ENCODE measurements around the gene FAH.

The FAH gene

DNA sequence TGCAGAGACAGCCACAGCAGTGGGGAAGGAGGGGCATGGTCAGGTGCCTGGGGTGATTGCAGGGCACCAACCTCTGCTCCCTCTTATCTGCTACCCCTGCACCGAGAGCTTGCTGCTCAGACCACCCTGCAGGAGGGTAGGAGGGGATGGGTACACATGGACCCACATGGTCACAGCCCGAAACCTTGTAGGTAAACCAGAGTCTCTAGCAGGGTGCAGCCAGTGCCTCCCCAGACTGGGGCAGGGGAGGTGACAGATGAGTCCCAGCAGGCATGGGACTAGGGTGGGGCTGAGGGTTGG is 49.2 kb downstream of the FAH start:
- no peak for DNase-seq

DNA sequence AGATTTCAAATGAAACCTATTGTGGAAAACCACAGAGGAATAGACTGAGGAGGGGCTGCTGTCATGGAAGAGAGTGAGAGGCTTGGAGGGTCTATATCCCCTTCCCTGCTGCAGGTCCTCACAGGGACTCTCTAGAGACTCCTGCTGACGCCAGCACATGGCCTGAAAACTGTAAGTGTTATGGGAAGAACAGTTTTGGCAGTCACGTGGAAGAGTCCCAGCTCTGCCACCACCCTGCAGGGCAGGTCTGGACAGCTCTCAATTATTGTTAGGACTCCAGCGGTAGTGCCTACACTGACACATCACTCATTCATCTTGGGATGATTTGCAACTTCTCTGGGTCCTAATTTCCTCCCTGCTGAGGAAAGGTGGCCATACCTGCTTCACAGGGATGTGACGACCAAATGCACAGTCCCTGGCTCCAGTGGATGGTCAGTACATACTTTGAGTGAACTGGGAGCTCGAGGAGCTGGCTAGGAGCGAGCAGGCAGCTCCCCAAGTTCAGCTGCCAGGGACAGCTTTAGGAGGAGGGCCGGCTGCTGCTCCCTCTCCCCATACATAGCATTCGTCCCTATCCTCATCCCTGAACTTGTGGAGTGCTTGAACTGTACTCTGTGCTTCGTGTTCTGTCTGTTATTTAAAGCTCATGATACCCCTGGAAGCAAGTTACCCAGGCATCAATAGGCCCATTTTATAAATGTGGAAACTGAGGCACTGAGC is 50.0 kb downstream of the FAH start:
- DNase-seq = no peak

DNA sequence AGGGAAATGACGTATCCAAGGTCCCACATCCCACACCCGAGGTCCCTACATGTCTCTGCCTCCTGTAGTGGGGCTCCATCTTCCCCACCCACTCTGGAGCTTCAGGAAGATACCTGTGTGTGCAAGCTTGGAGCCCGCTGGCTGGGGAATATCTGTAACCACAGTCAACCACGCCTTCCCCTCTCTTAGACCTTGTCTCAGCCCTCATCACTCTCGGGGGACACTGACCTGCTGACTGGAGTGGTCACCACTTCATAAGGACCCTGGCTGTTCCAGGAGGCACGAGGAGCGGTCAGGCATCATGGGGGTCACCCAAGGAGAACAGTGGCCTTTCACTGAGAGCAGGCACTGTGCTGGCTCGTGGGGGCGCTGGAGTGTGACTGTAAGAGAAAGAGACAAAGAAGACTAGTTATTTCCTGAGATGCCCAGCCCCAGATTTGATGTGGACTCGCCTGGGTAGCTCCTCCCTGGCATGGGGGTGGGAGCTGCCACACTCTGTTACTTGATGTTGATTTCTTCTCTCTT is 50.6 kb downstream of the FAH start:
- DNase-seq = no peak

DNA sequence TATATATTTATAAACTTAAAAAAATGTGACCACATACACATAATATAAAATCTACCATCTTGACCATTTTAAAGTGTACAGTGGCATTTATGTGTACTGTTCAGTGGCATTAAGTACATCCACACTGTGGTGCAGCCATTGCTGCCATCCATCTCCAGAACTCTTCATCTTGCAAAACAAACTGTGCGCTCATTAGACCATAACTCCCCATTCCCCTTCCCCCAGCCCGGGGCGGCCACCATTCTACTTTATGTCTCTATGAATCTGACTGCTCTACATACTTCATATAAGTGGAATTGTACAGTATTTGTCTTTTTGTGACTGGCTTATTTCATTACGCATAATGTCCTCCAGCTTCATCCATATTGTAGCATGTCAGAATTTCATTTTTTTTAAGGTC is 51.4 kb downstream of the FAH start:
- no peak for DNase-seq

DNA sequence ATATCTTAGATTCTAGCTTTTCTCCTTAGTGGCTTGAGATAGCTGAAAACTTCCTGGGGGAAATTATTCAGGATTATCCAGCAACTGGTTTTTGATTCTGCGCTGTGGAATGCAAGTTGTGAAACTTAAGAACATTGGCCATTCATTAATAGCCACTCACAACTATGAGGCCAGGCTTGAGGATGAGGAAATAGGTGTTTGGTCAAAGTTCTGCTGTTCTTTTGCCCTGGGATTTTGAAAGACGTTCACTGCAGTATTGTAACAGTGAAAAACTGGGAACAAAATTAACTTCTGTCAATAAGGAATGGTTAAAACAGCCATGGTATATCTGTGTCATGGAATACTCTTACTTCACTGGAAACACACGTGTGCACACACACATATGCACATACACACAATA is 55.1 kb downstream of the FAH start:
- DNase-seq = no peak

DNA sequence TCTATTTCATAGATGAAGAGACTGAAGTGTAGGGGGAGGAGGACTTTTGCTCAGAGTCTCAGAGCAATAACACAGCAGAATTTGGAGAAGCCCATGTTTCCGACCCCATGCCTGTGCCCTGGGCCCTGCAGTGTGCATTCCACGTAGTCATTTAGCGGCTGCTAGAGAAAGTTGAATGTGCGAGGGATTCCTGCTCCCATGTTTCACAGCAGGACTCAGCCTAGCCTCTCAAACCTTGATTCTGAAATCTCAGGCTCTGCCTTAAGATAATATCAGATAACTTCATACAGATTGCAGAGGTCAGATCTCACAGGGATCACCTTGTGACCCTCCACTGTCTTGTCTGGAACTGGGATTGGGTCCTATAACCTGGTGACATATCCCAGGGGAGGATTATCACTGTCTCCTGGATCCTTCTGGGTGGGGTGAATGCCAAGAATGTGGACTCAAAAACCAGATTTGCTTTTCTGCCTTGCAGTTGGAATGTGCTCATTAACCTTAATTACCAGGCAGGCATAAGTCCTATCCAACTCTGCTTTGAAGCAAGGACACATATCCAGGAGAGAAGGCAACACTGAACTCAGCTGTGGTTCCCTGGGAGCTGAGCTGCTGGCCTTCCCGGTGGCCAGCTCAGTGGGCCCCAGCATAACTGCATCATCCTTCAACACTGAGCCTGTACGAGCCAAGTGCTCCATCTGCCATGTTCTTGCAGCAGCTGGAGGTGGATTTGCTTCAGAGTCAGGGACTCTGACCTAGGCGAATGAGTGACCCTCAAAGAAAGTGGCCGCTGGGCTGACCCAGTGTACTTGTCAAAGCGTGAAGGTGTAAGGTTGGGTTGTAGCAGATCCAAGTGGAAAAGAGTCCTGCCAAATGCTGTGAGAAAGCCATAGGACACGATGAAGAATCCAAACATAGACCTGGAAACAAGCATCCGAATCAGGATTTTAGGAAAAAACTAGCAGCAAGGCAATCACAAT is 56.2 kb downstream of the FAH start:
- DNase-seq = no peak

DNA sequence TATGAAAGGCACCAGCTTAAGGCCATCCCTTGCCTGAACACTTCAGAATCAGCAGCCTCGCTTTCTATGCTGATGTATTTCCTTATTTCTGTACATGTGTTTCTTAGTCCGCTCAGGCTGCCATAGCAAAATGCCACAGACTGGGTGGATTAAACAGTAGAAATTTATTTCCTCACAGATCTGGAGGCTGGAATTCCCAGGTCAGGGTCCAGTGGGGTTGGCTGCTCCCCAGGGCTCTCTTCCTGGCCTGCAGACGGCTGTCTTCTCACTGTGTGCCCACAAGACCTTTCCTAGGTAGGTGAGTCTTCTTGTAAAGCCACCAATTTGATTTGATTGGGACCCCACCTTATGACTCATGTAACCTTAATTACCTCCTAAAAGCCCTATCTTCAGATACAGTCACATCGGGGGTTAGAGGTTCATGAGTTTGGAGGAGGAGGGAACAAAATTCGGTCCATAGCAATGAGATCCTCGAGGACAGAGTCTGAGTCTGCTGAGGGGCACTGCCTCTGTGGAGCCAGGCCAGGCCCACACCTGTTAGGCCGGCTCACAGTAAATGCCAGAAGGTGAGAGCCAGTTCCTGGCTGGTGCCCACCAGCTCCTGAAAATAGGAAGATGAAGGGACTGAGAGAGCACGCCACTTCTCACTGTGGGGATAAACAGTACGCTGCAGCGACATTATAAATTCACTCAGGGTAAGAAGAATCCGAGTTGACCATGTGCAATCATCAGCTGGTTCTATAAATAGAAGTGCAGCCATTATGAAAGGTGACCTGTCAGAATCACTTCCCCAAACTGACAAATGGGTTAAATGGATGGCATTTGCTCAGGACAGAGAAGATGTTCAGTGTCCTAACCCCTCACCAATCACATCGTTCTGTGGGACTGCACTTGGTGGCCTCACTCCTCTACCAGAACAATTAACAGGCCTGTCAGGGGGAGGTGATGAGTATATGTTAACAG is 58.1 kb downstream of the FAH start:
- DNase-seq = no peak

DNA sequence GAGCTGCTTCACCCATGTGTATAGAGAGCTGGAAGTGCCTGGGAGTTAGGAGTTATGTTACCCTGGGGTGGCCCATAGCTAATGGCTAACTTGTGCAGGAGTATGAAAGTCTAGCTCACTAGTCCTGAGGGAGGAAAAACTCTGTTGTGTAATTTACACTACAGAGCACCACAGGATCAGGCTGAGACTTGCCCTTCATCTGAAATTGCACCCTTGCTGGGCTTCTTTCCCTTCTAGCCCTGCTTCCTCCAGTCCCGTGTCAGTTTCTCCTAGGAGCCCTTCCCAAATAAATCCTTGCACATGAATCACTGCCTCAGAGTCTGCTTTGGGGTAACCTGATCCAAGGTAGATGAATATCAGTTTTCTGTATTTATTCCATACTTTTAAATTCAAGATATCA is 59.2 kb downstream of the FAH start:
- no peak for DNase-seq

DNA sequence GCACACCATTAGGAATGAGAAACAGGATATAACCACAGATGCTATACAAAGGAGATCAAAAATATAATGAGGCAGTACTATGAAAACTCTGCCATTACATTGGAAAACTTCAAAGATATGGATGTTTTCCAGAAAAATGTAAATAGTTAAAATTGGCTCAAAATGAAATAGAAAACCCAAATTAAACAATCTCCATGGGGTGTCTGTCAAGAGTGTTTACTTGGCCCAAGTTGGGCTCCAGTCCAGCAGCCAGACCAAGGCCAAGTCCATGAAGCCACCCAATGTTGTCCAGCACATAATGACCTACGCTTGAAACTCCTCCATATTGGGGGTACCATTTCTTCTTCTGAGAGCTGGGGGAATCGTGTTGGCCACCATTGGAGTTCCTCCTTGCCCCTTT is 62.1 kb downstream of the FAH start:
- no peak for DNase-seq

DNA sequence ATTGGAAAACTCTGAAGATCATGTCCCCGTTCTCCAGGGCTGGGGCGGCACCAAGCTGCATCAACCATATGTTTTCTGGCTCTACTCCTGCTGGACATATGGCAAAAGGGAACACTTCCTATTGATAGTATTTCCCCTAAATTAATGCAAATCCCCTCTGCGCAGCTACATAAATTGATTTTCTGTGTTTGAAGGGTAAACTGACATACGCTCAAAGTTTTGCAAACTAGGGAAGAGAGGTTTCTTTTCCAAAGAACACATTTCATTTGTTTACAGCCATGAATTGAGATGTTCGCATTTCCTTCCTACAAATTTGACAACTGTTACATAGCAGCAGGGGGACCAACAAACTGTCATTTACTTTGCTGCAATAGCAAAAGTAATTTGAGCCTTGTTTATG is 63.3 kb downstream of the FAH start:
- DNase-seq = no peak

DNA sequence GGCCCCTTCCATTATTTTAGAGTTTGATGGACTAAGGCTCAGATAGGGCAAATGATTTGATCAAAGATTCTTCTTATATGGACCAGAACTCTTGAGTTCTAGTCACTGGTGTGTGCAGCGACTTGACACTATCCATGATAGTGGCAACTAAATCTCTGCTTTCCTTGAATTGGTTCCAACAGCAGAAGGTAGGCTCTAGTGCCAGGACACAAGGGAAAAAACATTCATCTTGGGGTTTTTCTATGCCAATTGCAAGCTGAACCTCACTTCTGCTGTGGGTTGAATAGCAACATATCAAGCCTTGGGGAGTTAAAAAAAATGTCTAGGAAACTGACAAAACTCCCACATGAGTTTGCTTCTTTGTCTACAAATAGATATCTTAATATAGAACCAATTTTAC is 64.1 kb downstream of the FAH start:
- no peak for DNase-seq

DNA sequence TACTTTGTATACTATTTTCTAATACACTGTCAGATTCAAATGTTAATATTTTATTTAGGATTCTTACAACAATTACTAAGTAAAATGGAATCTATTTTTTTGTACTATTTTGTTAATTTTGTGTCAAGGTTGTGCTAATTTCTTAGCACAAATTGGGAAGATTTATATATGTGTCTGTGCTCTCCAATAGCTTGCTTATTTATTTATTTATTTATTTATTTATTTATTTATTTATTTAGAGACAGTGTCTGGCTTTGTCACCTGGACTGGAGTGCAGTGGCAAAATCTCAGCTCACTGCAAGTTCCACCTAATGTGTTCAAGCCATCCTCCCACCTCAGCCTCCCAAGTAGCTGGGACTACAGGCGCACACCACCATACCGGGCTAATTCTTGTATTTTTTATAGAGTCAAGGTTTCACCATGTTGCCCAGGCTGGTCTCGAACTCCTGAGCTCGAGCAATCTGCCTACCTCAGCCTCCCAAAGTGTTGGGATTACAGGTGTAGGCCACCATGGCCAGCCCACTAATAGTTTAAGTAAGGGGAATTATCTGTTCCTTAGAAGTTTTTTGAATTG is 64.6 kb downstream of the FAH start:
- DNase-seq = no peak

DNA sequence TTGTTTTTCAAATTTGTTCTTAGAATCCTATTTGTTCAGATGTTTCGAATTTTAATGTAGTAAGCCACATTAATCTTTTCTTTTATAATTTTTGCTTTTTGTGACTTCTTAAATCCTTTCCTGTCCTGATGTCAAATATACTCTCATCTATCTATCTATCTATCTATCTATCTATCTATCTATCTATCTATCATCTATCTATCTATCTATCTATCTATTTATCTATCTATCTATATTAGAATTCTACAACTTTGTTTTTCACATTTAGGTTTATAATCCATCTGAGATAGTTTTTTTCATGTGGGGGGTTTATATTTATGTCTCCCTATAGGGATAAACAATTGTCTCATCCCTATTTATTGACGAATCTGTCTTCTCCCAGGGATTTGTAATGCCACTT is 67.2 kb downstream of the FAH start:
- DNase-seq = no peak

DNA sequence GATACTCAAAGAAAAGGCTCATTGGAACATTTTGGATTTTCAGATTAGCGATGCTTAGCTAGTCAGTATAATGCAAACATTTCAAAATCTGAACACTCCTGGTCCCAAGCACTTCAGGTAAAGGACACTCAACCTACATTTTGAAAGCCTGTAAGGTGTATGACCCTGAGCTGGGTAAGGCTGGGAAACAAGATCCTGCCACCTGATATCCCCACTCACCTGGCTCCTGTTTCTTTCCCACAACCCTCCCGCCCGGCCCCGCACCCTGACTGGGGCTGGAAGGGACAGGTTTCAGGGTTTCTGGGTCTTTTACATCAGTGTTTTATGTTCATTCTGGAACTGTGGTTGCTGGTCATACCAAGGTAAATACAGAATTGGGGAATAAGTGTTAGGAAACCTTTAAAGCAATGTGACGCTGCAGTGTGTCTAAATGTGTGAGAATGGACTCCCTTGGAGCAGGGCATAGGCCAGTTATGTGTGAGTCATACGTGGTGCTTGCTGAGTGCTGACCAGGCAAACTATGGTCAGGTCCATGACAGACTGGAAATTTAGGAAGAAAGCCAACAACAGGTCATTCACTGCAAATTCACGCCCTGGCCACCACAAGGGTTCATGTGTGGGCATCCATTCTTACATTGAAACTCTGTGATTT is 76.3 kb downstream of the FAH start:
- DNase-seq = no peak

DNA sequence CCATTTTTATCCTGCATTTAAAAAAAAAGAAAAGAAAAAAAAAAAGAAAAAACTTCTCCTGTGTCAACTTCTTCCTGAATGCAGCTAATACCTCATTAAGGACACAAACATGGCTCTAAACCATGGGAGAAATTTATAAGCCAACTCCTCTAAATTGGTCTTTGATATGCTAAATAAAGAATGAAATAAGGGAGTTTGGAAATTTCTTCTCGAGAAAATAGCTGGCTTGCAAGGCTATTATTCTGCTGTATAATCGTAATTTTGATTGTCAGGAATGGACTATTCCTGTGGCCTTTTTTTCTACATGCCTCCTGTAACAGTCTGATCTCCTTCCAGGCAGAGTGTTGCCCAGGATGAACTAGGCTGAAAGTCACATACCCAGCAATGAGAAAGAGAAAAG is 78.6 kb downstream of the FAH start:
- no peak for DNase-seq

DNA sequence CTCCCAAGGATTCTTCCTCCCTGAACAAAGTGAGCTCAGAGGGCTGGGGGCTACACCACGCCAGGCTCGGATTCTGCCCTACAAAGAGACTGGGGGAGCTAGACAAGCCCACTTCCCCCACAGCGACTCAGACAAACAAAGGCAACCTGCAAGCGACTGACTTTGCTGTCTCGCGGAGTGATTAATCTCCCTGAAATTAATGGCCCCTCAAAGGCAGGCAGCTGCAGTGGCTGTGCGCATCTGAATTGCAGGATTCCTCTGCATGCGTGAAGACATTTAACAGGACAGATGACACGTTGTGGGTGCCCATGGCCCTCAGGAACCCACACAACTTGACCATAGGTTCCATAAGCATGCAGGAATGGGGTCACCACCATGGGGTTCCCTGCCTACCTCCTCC is 80.8 kb downstream of the FAH start:
- no peak for DNase-seq

DNA sequence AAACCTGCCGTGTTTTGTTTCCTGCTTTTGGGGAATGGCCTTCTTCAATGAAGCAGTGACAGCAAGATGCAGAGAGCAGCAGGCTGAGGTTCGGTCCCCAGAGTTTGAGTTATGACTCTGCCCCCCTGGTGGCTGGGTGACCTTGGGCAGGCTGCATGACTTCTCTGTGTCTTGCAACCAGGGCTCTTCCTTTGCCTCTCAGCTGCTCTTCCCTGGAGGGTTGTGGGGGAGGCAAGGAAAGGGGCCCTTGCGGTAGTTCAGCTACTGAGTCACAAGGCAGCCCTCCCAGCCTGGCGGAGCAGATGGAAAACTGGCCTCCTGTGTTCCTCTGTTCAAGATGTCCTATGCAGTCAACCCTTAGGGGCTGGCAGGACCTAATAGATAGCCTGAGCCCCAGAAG is 82.1 kb downstream of the FAH start:
- DNase-seq = no peak

All from NCI-H1930 (cell line).